Activated CD4-positive, alpha-beta T cell treated with anti-CD3 and anti-CD28 coated beads for 4 hours (primary cell): Measurements from ENCODE around the gene DGKH.
"Not testable (repeated sequence)": the region's sequence is repeated elsewhere in the genome, so short reads cannot be mapped to it uniquely, and the experiment has no call there.

Source experiments
- DNase-seq, 2 donors: peaks; one replicate each; pipeline ENCODE4 v3.0.0-alpha.2; 2020

Gene DGKH

GRCh38 chr13:42076309-42076713, 27.9 kb downstream of the DGKH start:
- DNase-seq, result no peak

GRCh38 chr13:42078128-42078808, 29.8 kb downstream of the DGKH start:
- DNase-seq, result no peak

GRCh38 chr13:42083138-42083770, 34.8 kb downstream of the DGKH start:
- DNase-seq, result no peak

DNA sequence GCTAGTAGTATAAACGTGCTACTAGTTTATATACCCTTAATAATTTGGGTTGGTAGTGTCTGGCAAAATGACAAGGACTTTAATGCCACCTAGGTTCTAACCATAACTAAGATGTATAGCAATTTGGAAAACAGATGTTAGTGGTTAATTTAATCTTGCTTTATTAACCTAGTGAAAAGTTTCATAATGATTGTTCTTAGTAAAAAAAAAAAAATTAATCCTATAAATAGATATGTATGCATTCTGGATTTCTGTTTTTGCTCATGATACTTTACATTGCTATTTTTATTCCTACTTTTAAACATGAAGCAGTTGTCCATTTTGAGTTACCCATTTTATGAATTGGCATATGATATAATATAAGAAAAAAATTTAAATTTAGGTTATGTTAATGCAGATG, 36.3 kb downstream of the DGKH start:
- DNase-seq, result no peak

GRCh38 chr13:42086582-42086981, 38.1 kb downstream of the DGKH start:
- no peak for DNase-seq

DNA sequence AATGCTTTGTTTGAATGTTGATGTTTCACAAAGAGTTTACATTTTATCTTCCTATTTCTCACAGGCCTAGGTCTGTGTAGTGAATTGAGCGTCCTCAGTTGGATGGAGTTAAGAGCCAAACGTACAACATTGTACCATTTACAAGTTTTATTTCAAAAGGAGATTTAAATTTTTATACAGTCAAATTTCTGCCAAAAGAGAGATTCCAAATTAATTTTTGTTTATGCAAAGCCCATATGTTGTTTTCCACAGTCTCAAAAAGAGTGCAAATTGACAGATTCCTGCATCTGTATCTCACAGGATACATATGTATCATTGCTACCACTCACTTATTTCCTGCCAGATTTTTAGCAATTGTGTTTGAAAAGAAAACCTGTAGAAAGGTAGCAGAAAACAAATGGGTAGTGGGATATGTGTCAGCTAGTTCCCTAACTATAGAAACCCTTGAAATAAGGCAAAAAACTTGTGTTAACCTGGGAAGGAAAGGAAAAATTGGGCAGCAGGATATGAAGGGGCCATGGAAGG, 46.1 kb downstream of the DGKH start:
- no peak for DNase-seq

GRCh38 chr13:42096222-42096621, 47.8 kb downstream of the DGKH start:
- DNase-seq, result not testable (repeated sequence)

GRCh38 chr13:42099962-42100675, 51.7 kb downstream of the DGKH start:
- DNase-seq, result no peak

DNA sequence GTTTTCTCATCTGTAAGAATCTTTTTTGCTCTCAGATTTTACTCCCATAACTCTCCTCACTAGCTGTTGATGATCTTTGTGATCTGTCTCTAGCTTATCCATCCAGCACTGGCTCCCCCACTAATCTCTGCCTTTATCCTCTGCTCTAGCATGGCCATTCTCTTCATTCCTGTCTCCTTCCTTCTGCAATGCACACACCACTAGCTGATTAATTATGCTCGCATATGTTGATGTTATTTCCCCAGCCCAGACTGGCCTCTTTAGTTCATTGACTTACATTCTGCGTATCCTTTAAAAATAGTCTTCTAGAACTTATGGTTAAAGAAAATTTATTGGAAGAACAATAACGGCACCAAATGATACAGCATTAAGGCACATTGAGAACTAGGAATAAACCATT, 52.5 kb downstream of the DGKH start:
- DNase-seq, result no peak

- no peak for DNase-seq
Measured at GRCh38 chr13:42101821-42102585, 53.6 kb downstream of the DGKH start.

DNA sequence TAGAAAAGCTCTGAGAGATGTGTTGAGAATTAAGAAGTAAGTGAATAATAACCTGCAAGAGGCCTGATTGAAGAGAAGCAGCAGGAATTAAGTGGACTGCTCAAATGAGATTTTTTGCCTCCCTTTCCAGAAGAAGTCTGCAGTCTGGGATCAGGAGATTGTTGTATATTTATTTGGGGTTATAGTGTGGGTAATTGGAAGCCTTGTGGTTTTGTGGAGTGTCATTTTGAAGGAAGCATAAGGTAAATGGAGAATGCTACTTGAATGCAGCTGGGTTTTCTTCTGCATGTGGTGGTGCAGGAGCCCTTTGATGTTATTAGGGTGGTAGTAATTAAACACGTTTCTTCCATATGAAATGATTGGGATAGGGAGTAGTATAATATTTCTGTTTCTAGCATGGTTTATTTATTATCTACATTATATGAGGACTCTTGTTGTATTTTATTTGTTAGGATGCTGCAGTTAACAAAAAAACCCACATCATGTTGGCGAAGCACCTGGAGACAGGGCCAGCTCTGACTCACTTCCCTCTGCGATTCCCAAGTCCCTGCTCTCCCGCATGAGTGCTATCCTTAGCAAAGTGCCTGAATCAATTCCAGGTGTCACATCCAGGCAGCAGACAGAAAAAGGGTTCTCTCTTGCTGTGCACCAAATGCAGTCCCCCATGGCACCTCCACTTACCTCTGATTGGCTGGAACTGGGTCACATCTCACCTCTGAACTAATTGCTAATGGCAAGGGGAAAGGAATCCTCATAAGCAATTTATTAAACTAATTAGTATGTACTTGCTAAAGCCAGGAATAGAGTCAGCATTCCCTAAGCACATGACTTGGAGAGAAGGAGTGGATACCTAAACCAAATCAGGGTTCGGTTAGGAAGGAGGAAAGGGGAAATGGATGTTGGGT, 54.8 kb downstream of the DGKH start:
- no peak for DNase-seq

- no peak for DNase-seq
Measured at GRCh38 chr13:42106998-42107397, 58.5 kb downstream of the DGKH start.

GRCh38 chr13:42107421-42107820, 59.0 kb downstream of the DGKH start:
- no peak for DNase-seq

- no peak for DNase-seq
Measured at GRCh38 chr13:42108217-42108616, 59.8 kb downstream of the DGKH start.

DNA sequence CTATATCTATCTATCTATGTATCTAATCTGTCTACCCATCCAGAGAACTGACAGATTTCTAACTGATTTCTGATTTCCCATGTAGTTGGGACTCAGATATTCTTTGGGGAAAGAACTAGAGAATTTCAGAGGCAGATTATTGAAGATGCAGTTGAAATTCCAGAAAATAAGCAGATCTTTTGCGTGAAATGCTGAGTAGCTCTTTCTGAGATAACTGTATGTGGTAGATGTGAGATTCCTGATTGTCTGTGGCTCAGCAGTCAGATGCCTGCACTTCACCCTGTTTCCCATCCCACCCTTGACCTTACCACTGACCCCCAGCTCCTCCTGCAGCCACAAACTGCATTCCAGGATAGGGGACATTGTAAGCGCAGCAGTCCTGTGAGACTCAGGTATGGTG, 61.5 kb downstream of the DGKH start:
- no peak for DNase-seq

- DNase-seq, result peak; percentile 36 to 57
Measured at GRCh38 chr13:42110410-42111155, 62.1 kb downstream of the DGKH start.

DNA sequence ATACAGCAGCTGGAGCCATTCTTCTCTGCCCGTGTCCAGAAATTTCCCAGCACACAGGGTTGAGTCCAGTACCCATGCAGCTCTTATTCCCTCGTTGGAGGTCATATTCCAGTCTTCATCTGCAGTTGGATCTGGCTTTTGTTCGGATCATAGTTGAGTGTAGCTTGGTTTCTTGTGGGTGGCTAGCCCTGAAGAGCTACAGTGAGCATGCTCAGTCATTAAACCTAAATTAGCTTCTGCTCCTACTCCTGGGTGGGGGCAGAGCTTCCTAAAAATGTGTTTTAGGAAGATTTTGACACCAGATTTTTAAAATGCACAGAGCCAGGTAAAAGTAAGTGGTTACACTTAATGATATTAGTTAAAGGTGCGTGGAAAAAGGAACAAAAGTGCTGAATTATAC, 64.4 kb downstream of the DGKH start:
- DNase-seq, result no peak

DNA sequence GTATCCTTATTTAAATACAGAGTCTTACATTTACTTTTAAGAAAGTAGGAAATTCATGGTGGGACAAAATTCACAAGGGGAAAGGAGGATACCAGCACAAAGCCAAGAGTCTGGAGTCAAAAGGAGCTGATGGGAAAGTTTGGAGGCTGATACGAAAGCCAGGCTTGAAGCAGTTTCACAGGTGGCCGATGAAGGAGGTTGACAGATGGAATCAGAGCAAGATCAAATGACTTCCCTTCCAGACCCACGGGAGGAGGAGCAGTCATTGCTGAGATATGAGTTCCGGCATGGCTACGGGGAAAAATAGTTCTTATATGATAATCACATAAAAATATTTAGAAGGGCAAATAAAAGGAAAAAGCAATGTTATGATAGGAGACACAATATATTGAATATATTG, 65.0 kb downstream of the DGKH start:
- DNase-seq, result no peak

GRCh38 chr13:42114278-42114677, 65.8 kb downstream of the DGKH start:
- DNase-seq, result no peak

- DNase-seq, result no peak
Measured at GRCh38 chr13:42114912-42115311, 66.5 kb downstream of the DGKH start.

GRCh38 chr13:42116225-42116624, 67.8 kb downstream of the DGKH start:
- no peak for DNase-seq
